CD4-positive, alpha-beta T cell (primary cell): ENCODE results near the gene NGRN. TPM values are rescaled to one million over a fixed set of nuclear protein-coding genes. Genes with fewer than 3 reads are reported as not detected.

ENCODE experiments used
- ATAC-seq: fragments of 200-7000 bp; cut with Tn5 transposase; one replicate; pipeline ENCODE4 v1.10.0; 2022; ENCODE audit warnings: mild to moderate bottlenecking; ENCODE audit not compliant: poor library complexity
- CTCF ChIA-PET: fragments of 350-600 bp; sonication (Branson Sonifier 250); formaldehyde crosslinking; loops from one replicate; lab custom pipeline; 2021; ENCODE audit warnings: antibody characterized with exemption, inconsistent platforms; lab: Charles Lee
- POLR2A ChIA-PET: fragments of 350-600 bp; sonication (Branson Sonifier 250); formaldehyde crosslinking; loops from one replicate; lab custom pipeline; 2021; ENCODE audit warnings: antibody characterized with exemption, inconsistent platforms; lab: Charles Lee
- DNase-seq, 14 experiments: peaks; one replicate each; pipeline ENCODE4 v3.0.0-alpha.2; 2013 to 2020; ENCODE audit warnings: mixed read lengths in 2 of 14
- H3K27ac ChIP-seq, 2 donors: one replicate each; pipeline versions ENCODE4 v1.5.1 to v1.7.0; 2013; ENCODE audit warnings: low read length in 2 of 2, low read depth in 1 of 2, mild to moderate bottlenecking in 1 of 2
- H3K27me3 ChIP-seq, 2 experiments: 1 replicate in 1 of 2; 2 replicates in 1 of 2; pipeline versions ENCODE4 v1.6.1 to v1.7.0; 2013; ENCODE audit warnings: low read length in 2 of 2, control low read depth in 1 of 2, mild to moderate bottlenecking in 1 of 2, moderate library complexity in 1 of 2; ENCODE audit not compliant: insufficient read depth in 2 of 2, control insufficient read depth in 1 of 2
- H3K36me3 ChIP-seq: one replicate; pipeline ENCODE4 v1.6.1; 2013; ENCODE audit warnings: low read length, control low read depth; ENCODE audit not compliant: insufficient read depth
- H3K4me1 ChIP-seq: one replicate; pipeline ENCODE4 v1.6.1; 2013; ENCODE audit warnings: low read length, control low read depth; ENCODE audit not compliant: insufficient read depth
- H3K4me3 ChIP-seq: one replicate; pipeline ENCODE4 v1.5.1; 2013; ENCODE audit warnings: mild to moderate bottlenecking, low read length, moderate library complexity
- H3K9me3 ChIP-seq, 2 experiments: 1 replicate in 1 of 2; 2 replicates in 1 of 2; pipeline versions ENCODE4 v1.6.1 to v1.7.0; 2013; ENCODE audit warnings: low read length in 2 of 2, mild to moderate bottlenecking in 2 of 2, control low read depth in 1 of 2, moderate library complexity in 1 of 2; ENCODE audit not compliant: control insufficient read depth in 1 of 2, insufficient read depth in 1 of 2
- H3K27ac Mint-ChIP-seq: one replicate; pipeline ENCODE4 v1.8.0; 2020; ENCODE audit warnings: mixed read lengths
- H3K27me3 Mint-ChIP-seq: one replicate; pipeline ENCODE4 v1.8.0; 2021; ENCODE audit warnings: mixed read lengths
- H3K36me3 Mint-ChIP-seq: one replicate; pipeline ENCODE4 v1.8.0; 2021; ENCODE audit warnings: low read depth, mixed read lengths
- H3K4me1 Mint-ChIP-seq: one replicate; pipeline ENCODE4 v1.8.0; 2021; ENCODE audit warnings: low read depth, mixed read lengths
- H3K4me3 Mint-ChIP-seq: one replicate; pipeline ENCODE4 v1.8.0; 2020; ENCODE audit warnings: mild to moderate bottlenecking, mixed read lengths
- H3K9me3 Mint-ChIP-seq: one replicate; pipeline ENCODE4 v1.8.0; 2020; ENCODE audit warnings: mixed read lengths
- CTCF ChIP-seq: fragments of 200-600 bp; IDR thresholded peaks from one replicate; pipeline ENCODE4 v1.8.0; 2022; ENCODE audit warnings: antibody characterized with exemption, mild to moderate bottlenecking
- intact Hi-C, 2 experiments: fragments of 100-400 bp; cut with DNase I in 1 of 2; cut with micrococcal nuclease in 1 of 2; formaldehyde crosslinking; loops; one replicate each; pipeline versions ENCODE4 v1.15.1 to v1.9.0; 2023 to 2025; cut with DNase I, micrococcal nuclease
- total RNA-seq, 174 experiments: library from RNA in 2 of 174; stranded (reverse) in 2 of 174; gene quantifications; one replicate each; pipeline ENCODE4 v1.2.3 and lab custom pipeline; 2021 to 2026

NGRN gene
- total RNA-seq, 2 experiments from 2014 or later: 55.7 to 58.4 TPM

- TF ChIP-seq CTCF: no peak
- intact Hi-C loops: loop anchor here in 1 of 2 experiments (10.0 kb wide), 1 partner anchor 371 kb away; the partner anchor contains the start of gene AP3S2
- DNase-seq: peak in 13 of 14 experiments; percentile 18 to 71 (median 33)
- ChIA-PET POLR2A (interaction anchor here (0.6 to 1.6 kb wide), 13 partner anchors 18 to 689 kb away, joined by 3 to 79 read pairs (median 3); partner anchors contain the start of genes AP3S2, CIB1, GDPGP1 and IDH2), CTCF (interaction anchor here (1.0 to 1.2 kb wide), 3 partner anchors 33 to 123 kb away, joined by 3 to 4 read pairs (median 4); partner anchors contain the start of gene CIB1)
- Histone ChIP-seq H3K27ac (peak overlapping the region; percentile 94 to 97), H3K4me1 (peaks cover 53% of the 10 kb centered on the region), H3K36me3 (peaks cover 29% of the 10 kb centered on the region), H3K27me3 (no peaks in the 10 kb centered on the region), H3K9me3 (no peaks in the 10 kb centered on the region), H3K4me3 (peak overlapping the region; percentile 74)
- no peaks in the 10 kb centered on the region for H3K9me3 Mint-ChIP-seq
- ATAC-seq: peak; percentile 44
- peak overlapping the region; percentile 98 for H3K27ac Mint-ChIP-seq
- H3K4me1 Mint-ChIP-seq: peaks cover 63% of the 10 kb centered on the region
- H3K36me3 Mint-ChIP-seq: peaks cover 58% of the 10 kb centered on the region
- no peaks in the 10 kb centered on the region for H3K27me3 Mint-ChIP-seq
- H3K4me3 Mint-ChIP-seq: peak overlapping the region; percentile 90
These were observed 574 bp downstream of the NGRN start for GRCh38 chr15:90266061-90266431.

- intact Hi-C loops: loop anchor here in 1 of 2 experiments (10.0 kb wide), 1 partner anchor 372 kb away; the partner anchor contains the start of gene AP3S2
- ATAC-seq: no peak
- POLR2A ChIA-PET: interaction anchor here (0.6 to 2.5 kb wide), 8 partner anchors 33 to 373 kb away, joined by 3 to 79 read pairs (median 4); partner anchors contain the start of genes AP3S2, CIB1, GDPGP1 and IQGAP1
These were observed 1.0 kb downstream of the NGRN start for GRCh38 chr15:90266485-90266884.

GRCh38 chr15:90268415-90268814 is 2.9 kb downstream of the NGRN start:
- peaks cover 82% of the 10 kb centered on the region for H3K36me3 Mint-ChIP-seq
- H3K4me3 Mint-ChIP-seq: peak overlapping the region; percentile 73
- peaks cover 65% of the 10 kb centered on the region for H3K4me1 ChIP-seq
- peaks cover 82% of the 10 kb centered on the region for H3K4me1 Mint-ChIP-seq
- H3K27me3 Mint-ChIP-seq: no peaks in the 10 kb centered on the region
- no peaks in the 10 kb centered on the region for H3K9me3 Mint-ChIP-seq
- ATAC-seq (no peak), DNase-seq (no peak)
- intact Hi-C loops: loop anchor here in 1 of 2 experiments (10.0 kb wide), 1 partner anchor 374 kb away; the partner anchor contains the start of gene AP3S2
- H3K36me3 ChIP-seq: peaks cover 49% of the 10 kb centered on the region
- no peaks in the 10 kb centered on the region for H3K27me3 ChIP-seq
- H3K9me3 ChIP-seq: no peaks in the 10 kb centered on the region
- H3K27ac Mint-ChIP-seq: peak overlapping the region; percentile 98
- H3K27ac ChIP-seq: no peak overlapping the region
- no peak for TF ChIP-seq CTCF
- CTCF ChIA-PET: interaction anchor here (0.6 to 1.5 kb wide), 2 partner anchors 18 to 35 kb away, joined by 4 to 6 read pairs; partner anchors contain the start of genes CIB1 and GDPGP1
- H3K4me3 ChIP-seq: no peak overlapping the region
- POLR2A ChIA-PET: interaction anchor here (1.5 to 2.5 kb wide), 2 partner anchors 35 to 67 kb away, joined by 4 to 11 read pairs; partner anchors contain the start of genes CIB1, GDPGP1 and SEMA4B

More at GRCh38 chr15:90266485-90266884, 1.0 kb downstream of the NGRN start:
- Mint-ChIP-seq H3K4me3 (peak overlapping the region; percentile 90), H3K27me3 (no peaks in the 10 kb centered on the region), H3K27ac (peak overlapping the region; percentile 98), H3K36me3 (peaks cover 63% of the 10 kb centered on the region), H3K9me3 (no peaks in the 10 kb centered on the region), H3K4me1 (peaks cover 67% of the 10 kb centered on the region)
- no peak for TF ChIP-seq CTCF
- H3K4me1 ChIP-seq: peaks cover 57% of the 10 kb centered on the region
- H3K27ac ChIP-seq: peak overlapping the region; percentile 94 to 97
- peak in 5 of 14 experiments; percentile 13 to 50 (median 41) for DNase-seq
- CTCF ChIA-PET: interaction anchor here (1.0 to 1.2 kb wide), 3 partner anchors 33 to 124 kb away, joined by 3 to 4 read pairs (median 4); partner anchors contain the start of gene CIB1
- peak overlapping the region; percentile 74 for H3K4me3 ChIP-seq
- no peaks in the 10 kb centered on the region for H3K27me3 ChIP-seq
- H3K9me3 ChIP-seq: no peaks in the 10 kb centered on the region
- peaks cover 33% of the 10 kb centered on the region for H3K36me3 ChIP-seq
